H1 (cell line): ENCODE measurements around the gene MEGF11. TPM values are rescaled to one million over a fixed set of nuclear protein-coding genes. Genes with fewer than 3 reads are reported as not detected.

Experiments used
- CEBPB ChIP-seq: IDR thresholded peaks from 2 replicates; pipeline ENCODE4 v1.6.1; 2012; ENCODE audit warnings: low read depth, low read length
- FOSL1 ChIP-seq: IDR thresholded peaks from 2 replicates; pipeline ENCODE4 v1.6.1; 2011; ENCODE audit warnings: mild to moderate bottlenecking, low read depth, low read length, moderate library complexity; ENCODE audit not compliant: insufficient read depth
- HDAC2 ChIP-seq, 2 experiments: fragments of 300-600 bp in 1 of 2; sonication (generic) in 1 of 2; IDR thresholded peaks; 2 replicates each; pipeline ENCODE4 v1.6.1; 2011 to 2012; ENCODE audit warnings: low read depth in 2 of 2, low read length in 2 of 2, mild to moderate bottlenecking in 2 of 2, moderate library complexity in 2 of 2, borderline replicate concordance in 1 of 2, inconsistent platforms in 1 of 2
- JUND ChIP-seq: IDR thresholded peaks from 2 replicates; pipeline ENCODE4 v1.6.1; 2011; ENCODE audit warnings: mild to moderate bottlenecking, improper control_type of control experiment, low read length
- KDM1A ChIP-seq: fragments of 200-600, 300-600 bp; sonication (generic); IDR thresholded peaks from 2 replicates; pipeline ENCODE4 v1.7.1; 2016; ENCODE audit warnings: mild to moderate bottlenecking, low read length, borderline replicate concordance
- POU5F1 ChIP-seq: IDR thresholded peaks from 2 replicates; pipeline ENCODE4 v1.6.1; 2011; ENCODE audit warnings: low read depth, mild to moderate bottlenecking, low read length, moderate library complexity
- TAF1 ChIP-seq: IDR thresholded peaks from 2 replicates; pipeline ENCODE4 v1.6.1; 2011; ENCODE audit warnings: mild to moderate bottlenecking, low read depth, low read length
- polyA plus RNA-seq, 7 experiments: library from polyadenylated mRNA; depleted of rRNA in 3 of 7; stranded (reverse) in 5 of 7; unstranded in 2 of 7; fragments of >200 nt in 5 of 7; fragments of 200-250 nt in 2 of 7; gene quantifications; 1 replicate in 5 of 7; 2 replicates in 1 of 7; 4 replicates in 1 of 7; pipeline versions ENCODE4 v1.2.1 to v1.2.3, GENCODE V29; 2011 to 2013; ENCODE audit warnings: missing spikeins in 2 of 7, mixed read lengths in 2 of 7
- total RNA-seq: library from RNA; stranded (reverse); fragmentation: NEBNext Ultra II Directional; extraction: Animal tissue kit (Norgen Biotek cat#: 25700); gene quantifications from 2 replicates; pipeline ENCODE4 v1.2.1, GENCODE V29; 2021

Gene MEGF11
- total and polyA plus RNA-seq, 2 of the 8 experiments (the other 6 are each of a cell fraction or from before 2014, with no cell fraction given) = 4.4 to 4.8 TPM

GRCh38 chr15:66021496-66022162 is 231.9 kb downstream of the MEGF11 start (continued):
- TF ChIP-seq POU5F1 (no peak), TAF1 (no peak), CEBPB (no peak), FOSL1 (no peak), KDM1A (no peak), JUND (no peak), HDAC2 (IDR thresholded peaks at IDR 0.05; ENCODE audit: borderline replicate concordance in 1 of 2, low read depth in 2 of 2, low read length in 2 of 2) (no peak)
